OCI-LY3 (cell line): Measurements from ENCODE around the gene CASP9.
"Not testable (repeated sequence)": the region's sequence is repeated elsewhere in the genome, so short reads cannot be mapped to it uniquely, and the experiment has no call there.

Experiments
- H2AFZ ChIP-seq: fragments of 200-600, 300-600 bp; shearing (Covaris generic); 2 replicates; pipeline ENCODE4 v1.6.0; 2014; ENCODE audit warnings: antibody characterized with exemption, low read depth, low read length
- H3K27ac ChIP-seq: fragments of 200-600, 300-600 bp; sonication (generic); 2 replicates; pipeline ENCODE4 v1.5.1; 2014; ENCODE audit warnings: mild to moderate bottlenecking, low read length, moderate library complexity, mixed read lengths
- H3K27me3 ChIP-seq: fragments of 200-600, 300-600 bp; sonication (generic); 2 replicates; pipeline ENCODE4 v1.6.1; 2014; ENCODE audit warnings: low read depth, low read length, mixed read lengths
- H3K36me3 ChIP-seq: fragments of 200-600, 300-600 bp; sonication (generic); replicated peaks from 2 replicates; pipeline ENCODE3; 2014; ENCODE audit warnings: low read depth, low read length, mixed read lengths
- H3K4me1 ChIP-seq: fragments of 300-600, 200-600 bp; sonication (generic); 2 replicates; pipeline ENCODE4 v1.6.1; 2014; ENCODE audit warnings: low read length, mixed read lengths
- H3K4me2 ChIP-seq: fragments of 200-600, 300-600 bp; sonication (generic); 2 replicates; pipeline ENCODE4 v1.6.1; 2014; ENCODE audit warnings: low read length, mixed read lengths
- H3K4me3 ChIP-seq: fragments of 300-600, 200-600 bp; sonication (generic); 2 replicates; pipeline ENCODE4 v1.5.1; 2014; ENCODE audit warnings: antibody characterized with exemption, mild to moderate bottlenecking, low read length, moderate library complexity
- H3K79me2 ChIP-seq: fragments of 300-600, 200-600 bp; shearing (Covaris generic); 2 replicates; pipeline ENCODE4 v1.6.1; 2014; ENCODE audit warnings: mild to moderate bottlenecking, low read length, mixed read lengths
- H3K9ac ChIP-seq: fragments of 300-600, 200-600 bp; shearing (Covaris generic); 2 replicates; pipeline ENCODE4 v1.6.0; 2014; ENCODE audit warnings: mild to moderate bottlenecking, low read length, moderate library complexity
- H3K9me3 ChIP-seq: fragments of 200-600, 300-600 bp; shearing (Covaris generic); 2 replicates; pipeline ENCODE4 v1.6.1; 2014; ENCODE audit warnings: low read length, mixed read lengths; ENCODE audit not compliant: insufficient read depth
- H4K20me1 ChIP-seq: fragments of 200-600, 300-600 bp; sonication (generic); 2 replicates; pipeline ENCODE4 v1.6.1; 2016; ENCODE audit warnings: low read length, mixed read lengths; ENCODE audit not compliant: insufficient read depth
- EZH2phosphoT487 ChIP-seq: fragments of 200-600 bp; shearing (Covaris generic); IDR thresholded peaks from 2 replicates; pipeline ENCODE4 v1.6.1; 2018; ENCODE audit warnings: antibody characterized with exemption, mixed run types, low read depth
- TF ChIP-seq, protein P1 (sequence below): fragments of 200-600, 300-600 bp; sonication (generic); IDR thresholded peaks from 2 replicates; pipeline ENCODE4 v1.5.1; 2014; ENCODE audit warnings: antibody characterized with exemption, low read length, low read depth

Gene CASP9

DNA sequence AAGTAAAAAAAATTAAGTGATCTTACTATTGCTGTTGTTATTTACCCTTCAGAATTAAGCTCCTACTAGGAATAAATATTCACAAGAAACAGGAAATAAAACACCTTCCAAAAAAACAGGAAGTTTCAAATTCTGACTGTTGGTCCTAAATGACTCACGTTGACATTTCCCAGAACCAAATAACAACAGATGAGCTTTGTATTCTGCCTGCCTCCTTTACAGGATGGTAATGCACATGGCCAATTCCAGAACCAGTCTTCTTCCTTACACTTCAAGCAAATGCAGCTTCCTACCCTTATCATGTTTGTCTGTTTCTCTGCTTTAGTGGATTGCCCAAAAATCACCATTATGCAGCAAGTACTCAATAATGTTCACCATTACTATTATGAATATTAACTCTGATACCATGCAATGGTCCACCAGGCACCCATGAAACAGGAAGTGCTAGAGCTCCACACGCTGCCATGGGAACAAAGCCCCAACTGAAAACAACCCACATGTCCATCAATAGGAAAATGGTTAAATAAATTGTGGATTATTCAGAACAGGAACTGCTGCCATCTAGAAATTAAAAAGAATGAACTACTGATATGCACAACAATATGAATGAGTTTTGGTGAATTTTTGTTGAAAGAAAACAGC, 8.9 kb downstream of the CASP9 start:
- H3K36me3 ChIP-seq: peaks cover 3% of the 10 kb centered on the region
- H3K27me3 ChIP-seq: no peaks in the 10 kb centered on the region
- no peak overlapping the region for H2AFZ ChIP-seq
- H3K9ac ChIP-seq: no peak overlapping the region
- H3K79me2 ChIP-seq: no peaks in the 10 kb centered on the region
- TF ChIP-seq, protein P1, sequence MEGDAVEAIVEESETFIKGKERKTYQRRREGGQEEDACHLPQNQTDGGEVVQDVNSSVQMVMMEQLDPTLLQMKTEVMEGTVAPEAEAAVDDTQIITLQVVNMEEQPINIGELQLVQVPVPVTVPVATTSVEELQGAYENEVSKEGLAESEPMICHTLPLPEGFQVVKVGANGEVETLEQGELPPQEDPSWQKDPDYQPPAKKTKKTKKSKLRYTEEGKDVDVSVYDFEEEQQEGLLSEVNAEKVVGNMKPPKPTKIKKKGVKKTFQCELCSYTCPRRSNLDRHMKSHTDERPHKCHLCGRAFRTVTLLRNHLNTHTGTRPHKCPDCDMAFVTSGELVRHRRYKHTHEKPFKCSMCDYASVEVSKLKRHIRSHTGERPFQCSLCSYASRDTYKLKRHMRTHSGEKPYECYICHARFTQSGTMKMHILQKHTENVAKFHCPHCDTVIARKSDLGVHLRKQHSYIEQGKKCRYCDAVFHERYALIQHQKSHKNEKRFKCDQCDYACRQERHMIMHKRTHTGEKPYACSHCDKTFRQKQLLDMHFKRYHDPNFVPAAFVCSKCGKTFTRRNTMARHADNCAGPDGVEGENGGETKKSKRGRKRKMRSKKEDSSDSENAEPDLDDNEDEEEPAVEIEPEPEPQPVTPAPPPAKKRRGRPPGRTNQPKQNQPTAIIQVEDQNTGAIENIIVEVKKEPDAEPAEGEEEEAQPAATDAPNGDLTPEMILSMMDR: no peak
- no peak for TF ChIP-seq EZH2phosphoT487
- no peak overlapping the region for H3K4me3 ChIP-seq
- no peak overlapping the region for H3K27ac ChIP-seq
- H3K4me1 ChIP-seq: peaks cover 9% of the 10 kb centered on the region
- H4K20me1 ChIP-seq: no peaks in the 10 kb centered on the region
- no peaks in the 10 kb centered on the region for H3K9me3 ChIP-seq
- peak overlapping the region; percentile 39 for H3K4me2 ChIP-seq

DNA sequence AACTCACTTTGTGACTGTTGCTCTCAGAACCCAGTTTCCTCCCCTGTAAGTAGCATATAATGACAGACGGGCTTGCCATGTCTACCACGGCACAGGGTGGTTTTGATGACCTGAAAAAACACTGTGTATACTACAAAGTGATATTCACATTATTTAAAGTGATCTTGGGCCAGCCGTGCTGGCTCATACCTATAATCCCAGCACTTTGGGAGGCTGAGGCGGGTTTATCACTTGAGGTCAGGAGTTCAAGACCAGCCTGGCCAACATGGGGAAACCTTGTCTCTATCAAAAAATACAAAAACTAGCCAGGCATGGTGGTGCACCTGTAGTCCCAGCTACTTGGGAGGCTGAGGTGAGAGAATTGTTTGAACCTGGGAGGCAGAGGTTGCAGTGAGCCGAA, 9.5 kb downstream of the CASP9 start:
- not testable (repeated sequence) for H3K27ac ChIP-seq, H3K4me3 ChIP-seq, H3K79me2 ChIP-seq, H4K20me1 ChIP-seq, H3K9ac ChIP-seq, H3K4me1 ChIP-seq, H3K27me3 ChIP-seq, H2AFZ ChIP-seq, H3K4me2 ChIP-seq, H3K9me3 ChIP-seq, H3K36me3 ChIP-seq

DNA sequence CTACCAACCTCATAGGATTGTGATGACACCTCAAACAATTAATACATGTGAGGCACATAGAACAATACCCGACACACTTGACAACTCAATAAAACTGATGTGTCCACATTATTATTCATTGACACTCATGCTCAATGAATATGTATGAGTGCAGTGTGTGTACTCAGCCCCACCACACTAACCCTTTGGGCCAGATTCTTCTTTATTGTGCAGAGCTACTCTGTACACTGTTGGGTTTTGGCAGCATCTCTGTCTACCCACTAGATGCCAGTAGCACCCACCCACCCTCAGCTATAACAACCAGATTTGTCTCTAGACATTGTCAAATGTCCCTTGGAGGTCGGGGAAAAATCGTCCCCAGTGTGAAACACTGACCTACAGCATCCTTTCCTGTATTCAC, 10.1 kb downstream of the CASP9 start:
- Histone ChIP-seq H3K36me3 (peaks cover 3% of the 10 kb centered on the region), H3K4me2 (no peak overlapping the region)

DNA sequence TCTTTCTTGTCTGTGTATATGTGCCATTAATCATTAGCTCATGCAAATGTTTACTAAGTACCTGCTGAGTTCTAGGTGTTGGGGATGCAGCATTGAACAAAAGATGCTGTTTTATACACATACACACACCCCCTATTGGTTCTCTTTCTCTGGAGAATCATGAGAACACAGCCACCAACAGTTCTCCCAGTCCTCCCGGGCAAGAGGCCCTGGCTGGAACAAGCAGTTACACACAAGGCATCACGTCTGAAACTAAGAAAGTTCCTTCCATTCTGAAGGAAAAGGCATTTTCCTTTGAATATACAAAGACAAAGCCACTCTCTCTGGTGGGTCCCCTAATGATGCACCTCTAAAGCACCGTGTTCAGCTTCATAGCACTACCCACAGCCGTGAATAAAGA, 10.8 kb downstream of the CASP9 start:
- Histone ChIP-seq H3K36me3 (peaks cover 3% of the 10 kb centered on the region), H3K4me1 (peaks cover 9% of the 10 kb centered on the region), H3K4me2 (no peak overlapping the region), H3K27me3 (no peaks in the 10 kb centered on the region), H3K9me3 (no peaks in the 10 kb centered on the region), H3K79me2 (no peaks in the 10 kb centered on the region), H4K20me1 (no peaks in the 10 kb centered on the region), H3K27ac (no peak overlapping the region), H3K9ac (no peak overlapping the region), H2AFZ (no peak overlapping the region), H3K4me3 (no peak overlapping the region)
- TF ChIP-seq, protein P1: no peak

More for the DNA sequence above, 10.1 kb downstream of the CASP9 start:
- Histone ChIP-seq H3K27ac (no peak overlapping the region), H3K9ac (no peak overlapping the region), H4K20me1 (no peaks in the 10 kb centered on the region), H3K4me3 (no peak overlapping the region), H3K4me1 (peaks cover 9% of the 10 kb centered on the region), H3K9me3 (no peaks in the 10 kb centered on the region), H2AFZ (no peak overlapping the region), H3K27me3 (no peaks in the 10 kb centered on the region), H3K79me2 (no peaks in the 10 kb centered on the region)
- TF ChIP-seq, protein P1: no peak
